Heart left ventricle (tissue), 13 donors: ENCODE results near the gene SORCS2.

Experiments used
- CTCF ChIP-seq, 12 donors: fragments of 200-600 bp; sonication (generic) in 4 of 12; IDR thresholded peaks; one replicate each; pipeline versions ENCODE4 v1.5.0 to v1.8.0; 2018 to 2022; ENCODE audit warnings: antibody characterized with exemption in 12 of 12, mild to moderate bottlenecking in 5 of 12
- POLR2A ChIP-seq, 2 donors: fragments of 450-650 bp; IDR thresholded peaks; one replicate each; pipeline ENCODE4 v1.6.1; 2017; ENCODE audit warnings: antibody characterized with exemption in 2 of 2, mild to moderate bottlenecking in 2 of 2, moderate library complexity in 2 of 2
- donor health status: ischemic (EF 13 %, LVEDD 7.1; RV severe dilation, severe dysfunction).
- donor health status: DM: no; HTN: yes; CAD: no.
- donor health status: DM: no; HTN: no; CAD: no.
- donor health status: ischemic (EF 25% LVEDD 6.9; RV normal size, moderate dysfunction).
- donor health status: ischemic (EF 25% LVEDD 5.7; RV mildly dilated, moderate dysfunction).
- donor health status: ischemic (EF 35%, LVEDD 5.7; RV mildly dilated, moderate dysfunction).
- donor health status: nonischemic (EF 11% LVEDD 7.7; RV severe dilation, severe dysfunction).
- donor health status: DM: yes; HTN: yes; CAD: no.
- donor health status: PGD.
- donor health status: ischemic (EF 29% LVEDD 5.4; RV normal size, mild dysfunction).
- donor health status: nonischemic (EF 23%, LVEDD 6.1; RV moderate dilation, normal function).

GRCh38 chr4:7195141-7195515 is 2.8 kb downstream of the SORCS2 start:
- TF ChIP-seq CTCF (IDR thresholded peaks at IDR 0.05) (no peak), POLR2A (IDR thresholded peaks at IDR 0.05) (no peak)
